Cardiac muscle cell (in vitro differentiated cells and primary cell): ENCODE data around the gene SH2D7. TPM values are rescaled to one million over a fixed set of nuclear protein-coding genes. Genes with fewer than 3 reads are reported as not detected.

Experiments used
- DNase-seq, 2 donors: peaks; one replicate each; pipeline versions ENCODE4 v3.0.0 to v3.0.0-alpha.2; 2010 to 2017; ENCODE audit warnings: low read depth in 1 of 2, low spot score in 1 of 2
- H3K27ac ChIP-seq: fragments of 200-600 bp; sonication (generic); 2 replicates; pipeline ENCODE4 v1.5.1; 2016
- H3K27me3 ChIP-seq: fragments of 200-600 bp; sonication (generic); 2 replicates; pipeline ENCODE4 v1.6.0; 2016; ENCODE audit warnings: control low read depth
- H3K36me3 ChIP-seq: fragments of 200-600 bp; sonication (generic); 2 replicates; pipeline ENCODE4 v1.5.1; 2016; ENCODE audit warnings: control low read depth
- H3K4me1 ChIP-seq: fragments of 200-600 bp; sonication (generic); 2 replicates; pipeline ENCODE4 v1.8.1; 2017; ENCODE audit warnings: low read depth, mild to moderate bottlenecking, mixed run types
- H3K4me3 ChIP-seq: fragments of 200-600 bp; sonication (generic); 2 replicates; pipeline ENCODE4 v1.5.1; 2016; ENCODE audit warnings: mild to moderate bottlenecking
- H3K9me3 ChIP-seq: fragments of 200-600 bp; sonication (generic); 2 replicates; pipeline ENCODE4 v1.5.1; 2017; ENCODE audit warnings: low read depth, mild to moderate bottlenecking, control low read depth
- CTCF ChIP-seq: IDR thresholded peaks from 2 replicates; pipeline ENCODE4 v1.5.1; 2012; ENCODE audit warnings: low read depth, mild to moderate bottlenecking, low read length
- polyA plus RNA-seq: library from polyadenylated mRNA; unstranded; fragments of >200 nt; fragmentation: Nextera tagmentation; extraction: Ambion mirVana; gene quantifications from 2 replicates; pipeline ENCODE4 v1.2.1, GENCODE V29; 2016
- total RNA-seq: library from RNA; depleted of rRNA; stranded (reverse); fragments of >200 nt; gene quantifications from 2 replicates; pipeline ENCODE4 v1.2.3, GENCODE V29; 2016

The SH2D7 gene
- total and polyA plus RNA-seq, 2 experiments from 2014 or later = 0.98 TPM; not detected in 1

- H3K4me1 ChIP-seq = peaks cover 15% of the 10 kb centered on the region
- peak; percentile 15 to 65 for DNase-seq
- TF ChIP-seq CTCF = no peak
- H3K27me3 ChIP-seq = no peaks in the 10 kb centered on the region
- H3K36me3 ChIP-seq = no peaks in the 10 kb centered on the region
- H3K9me3 ChIP-seq = no peaks in the 10 kb centered on the region
- H3K27ac ChIP-seq = no peak overlapping the region
- no peak overlapping the region for H3K4me3 ChIP-seq
These were observed 40.4 kb upstream of the SH2D7 start for GRCh38 chr15:78052001-78052401.

GRCh38 chr15:78052545-78052944, 39.8 kb upstream of the SH2D7 start:
- H3K36me3 ChIP-seq = no peaks in the 10 kb centered on the region
- H3K27me3 ChIP-seq = no peaks in the 10 kb centered on the region
- H3K27ac ChIP-seq = no peak overlapping the region
- no peaks in the 10 kb centered on the region for H3K9me3 ChIP-seq
- H3K4me3 ChIP-seq = no peak overlapping the region
- peaks cover 15% of the 10 kb centered on the region for H3K4me1 ChIP-seq
- no peak for TF ChIP-seq CTCF
- no peak for DNase-seq

GRCh38 chr15:78054518-78054917, 37.8 kb upstream of the SH2D7 start:
- H3K4me1 ChIP-seq = peaks cover 15% of the 10 kb centered on the region
- H3K27me3 ChIP-seq = no peaks in the 10 kb centered on the region
- TF ChIP-seq CTCF = no peak
- no peak for DNase-seq
- no peak overlapping the region for H3K27ac ChIP-seq
- H3K9me3 ChIP-seq = no peaks in the 10 kb centered on the region
- H3K36me3 ChIP-seq = no peaks in the 10 kb centered on the region
- H3K4me3 ChIP-seq = no peak overlapping the region

- peaks cover 15% of the 10 kb centered on the region for H3K4me1 ChIP-seq
- no peak overlapping the region for H3K4me3 ChIP-seq
- no peak overlapping the region for H3K27ac ChIP-seq
These were observed 37.4 kb upstream of the SH2D7 start for GRCh38 chr15:78054966-78055365.

GRCh38 chr15:78055919-78056713, 36.2 kb upstream of the SH2D7 start:
- TF ChIP-seq CTCF = no peak
- no peak for DNase-seq
- no peaks in the 10 kb centered on the region for H3K9me3 ChIP-seq
- H3K4me3 ChIP-seq = no peak overlapping the region
- H3K27me3 ChIP-seq = no peaks in the 10 kb centered on the region
- peaks cover 15% of the 10 kb centered on the region for H3K4me1 ChIP-seq
- no peaks in the 10 kb centered on the region for H3K36me3 ChIP-seq
- no peak overlapping the region for H3K27ac ChIP-seq

More at GRCh38 chr15:78054966-78055365, 37.4 kb upstream of the SH2D7 start:
- no peak for DNase-seq
- Histone ChIP-seq H3K36me3 (no peaks in the 10 kb centered on the region), H3K27me3 (no peaks in the 10 kb centered on the region), H3K9me3 (no peaks in the 10 kb centered on the region)
- no peak for TF ChIP-seq CTCF
